Nephron progenitor cell (in vitro differentiated cells): Measurements from ENCODE around the gene CSMD2.

Experiments used
- DNase-seq: peaks from one replicate; pipeline ENCODE4 v3.0.0; 2021
- H3K27ac Mint-ChIP-seq: 2 replicates; pipeline ENCODE4 v1.8.0; 2021; ENCODE audit warnings: mild to moderate bottlenecking, moderate library complexity, mixed read lengths
- H3K27me3 Mint-ChIP-seq: 2 replicates; pipeline ENCODE4 v1.8.0; 2021; ENCODE audit warnings: mild to moderate bottlenecking, low read depth, mixed read lengths; ENCODE audit not compliant: poor library complexity
- H3K36me3 Mint-ChIP-seq: 2 replicates; pipeline ENCODE4 v1.8.0; 2021; ENCODE audit warnings: low read depth, mixed read lengths
- H3K4me1 Mint-ChIP-seq: 2 replicates; pipeline ENCODE4 v1.8.0; 2021; ENCODE audit warnings: mixed read lengths
- H3K4me3 Mint-ChIP-seq: 2 replicates; pipeline ENCODE4 v1.8.0; 2021; ENCODE audit warnings: mild to moderate bottlenecking, moderate library complexity, mixed read lengths
- H3K9me3 Mint-ChIP-seq: 2 replicates; pipeline ENCODE4 v1.8.0; 2021; ENCODE audit warnings: mild to moderate bottlenecking, moderate library complexity, mixed read lengths
- TF ChIP-seq, protein P1 (sequence below): fragments of 200-600 bp; sonication (generic); IDR thresholded peaks from 2 replicates; pipeline ENCODE4 v1.5.0; 2021; ENCODE audit warnings: antibody characterized with exemption

The CSMD2 gene

DNA sequence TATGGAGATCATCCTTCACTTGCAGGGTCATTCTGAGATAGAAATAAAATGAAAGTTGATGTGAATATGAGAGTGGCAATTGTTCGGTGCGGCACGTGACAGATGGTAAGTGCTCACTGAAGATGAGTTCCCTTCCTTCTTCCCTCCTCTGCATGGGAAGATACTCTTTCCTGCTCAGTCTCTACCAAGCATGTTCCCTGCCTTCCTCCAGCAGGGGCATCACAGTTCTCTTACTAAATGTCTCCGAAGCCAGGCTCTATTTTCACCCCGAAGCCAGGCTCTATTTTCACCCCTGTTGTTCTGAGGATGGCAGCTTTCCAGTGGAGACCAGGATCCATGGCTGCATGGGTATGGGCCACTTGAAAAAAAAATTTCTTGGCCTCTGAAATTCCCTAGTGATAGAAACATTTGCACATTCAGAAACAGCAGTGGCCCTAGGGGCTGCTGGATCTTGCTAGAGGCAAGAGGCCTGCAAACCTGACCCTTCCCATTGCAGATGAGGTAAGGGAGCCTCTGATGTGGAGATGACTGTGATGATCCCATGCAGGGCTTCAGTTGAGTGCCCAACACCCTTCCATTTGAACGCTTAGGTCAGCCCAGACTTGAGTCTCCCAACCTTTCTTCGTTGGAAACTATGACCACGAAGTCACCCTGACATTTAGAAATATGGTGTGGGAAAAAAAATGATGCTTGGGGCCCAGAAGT, 424.8 kb downstream of the CSMD2 start:
- DNase-seq: no peak
- Mint-ChIP-seq H3K27me3 (peaks cover 8% of the 10 kb centered on the region), H3K4me1 (no peaks in the 10 kb centered on the region), H3K27ac (no peak overlapping the region), H3K4me3 (no peak overlapping the region), H3K9me3 (no peaks in the 10 kb centered on the region), H3K36me3 (no peaks in the 10 kb centered on the region)
- TF ChIP-seq, protein P1, sequence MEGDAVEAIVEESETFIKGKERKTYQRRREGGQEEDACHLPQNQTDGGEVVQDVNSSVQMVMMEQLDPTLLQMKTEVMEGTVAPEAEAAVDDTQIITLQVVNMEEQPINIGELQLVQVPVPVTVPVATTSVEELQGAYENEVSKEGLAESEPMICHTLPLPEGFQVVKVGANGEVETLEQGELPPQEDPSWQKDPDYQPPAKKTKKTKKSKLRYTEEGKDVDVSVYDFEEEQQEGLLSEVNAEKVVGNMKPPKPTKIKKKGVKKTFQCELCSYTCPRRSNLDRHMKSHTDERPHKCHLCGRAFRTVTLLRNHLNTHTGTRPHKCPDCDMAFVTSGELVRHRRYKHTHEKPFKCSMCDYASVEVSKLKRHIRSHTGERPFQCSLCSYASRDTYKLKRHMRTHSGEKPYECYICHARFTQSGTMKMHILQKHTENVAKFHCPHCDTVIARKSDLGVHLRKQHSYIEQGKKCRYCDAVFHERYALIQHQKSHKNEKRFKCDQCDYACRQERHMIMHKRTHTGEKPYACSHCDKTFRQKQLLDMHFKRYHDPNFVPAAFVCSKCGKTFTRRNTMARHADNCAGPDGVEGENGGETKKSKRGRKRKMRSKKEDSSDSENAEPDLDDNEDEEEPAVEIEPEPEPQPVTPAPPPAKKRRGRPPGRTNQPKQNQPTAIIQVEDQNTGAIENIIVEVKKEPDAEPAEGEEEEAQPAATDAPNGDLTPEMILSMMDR: no peak

- Mint-ChIP-seq H3K27me3 (peaks cover 8% of the 10 kb centered on the region), H3K9me3 (no peaks in the 10 kb centered on the region), H3K27ac (no peak overlapping the region), H3K36me3 (no peaks in the 10 kb centered on the region), H3K4me3 (no peak overlapping the region), H3K4me1 (no peaks in the 10 kb centered on the region)
- TF ChIP-seq, protein P1: no peak
- DNase-seq: no peak
These were observed 426.1 kb downstream of the CSMD2 start for GRCh38 chr1:33738976-33739375.

- no peak for DNase-seq
- Mint-ChIP-seq H3K4me1 (no peaks in the 10 kb centered on the region), H3K36me3 (no peaks in the 10 kb centered on the region), H3K4me3 (no peak overlapping the region), H3K9me3 (no peaks in the 10 kb centered on the region), H3K27ac (no peak overlapping the region), H3K27me3 (peaks cover 8% of the 10 kb centered on the region)
- TF ChIP-seq, protein P1: no peak
These were observed 426.5 kb downstream of the CSMD2 start for GRCh38 chr1:33738536-33738935.

DNA sequence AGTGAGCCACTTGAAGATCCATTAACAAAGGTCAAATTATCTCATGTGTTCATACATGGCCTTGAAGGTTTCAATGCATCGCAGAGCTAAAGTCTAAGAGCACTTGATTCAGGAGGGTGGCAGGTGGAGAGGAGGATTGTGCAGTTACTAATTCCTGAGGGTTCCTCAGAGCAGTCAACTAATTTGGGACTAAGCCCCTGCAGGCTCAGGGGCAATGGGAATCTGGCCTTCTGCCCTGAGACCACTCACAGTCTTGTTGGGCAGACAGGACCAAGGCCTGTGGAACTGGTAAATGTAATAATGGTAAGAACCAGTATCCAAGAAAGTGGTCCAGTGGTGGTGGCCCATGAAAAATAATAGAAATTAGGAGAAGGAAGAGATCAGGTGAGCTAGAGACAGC, 428.5 kb downstream of the CSMD2 start:
- H3K9me3 Mint-ChIP-seq: no peaks in the 10 kb centered on the region
- TF ChIP-seq, protein P1: no peak
- H3K4me3 Mint-ChIP-seq: no peak overlapping the region
- DNase-seq: no peak
- no peaks in the 10 kb centered on the region for H3K36me3 Mint-ChIP-seq
- peaks cover 15% of the 10 kb centered on the region for H3K27me3 Mint-ChIP-seq
- H3K4me1 Mint-ChIP-seq: no peaks in the 10 kb centered on the region
- no peak overlapping the region for H3K27ac Mint-ChIP-seq

GRCh38 chr1:33735624-33736023, 429.4 kb downstream of the CSMD2 start:
- Mint-ChIP-seq H3K9me3 (no peaks in the 10 kb centered on the region), H3K36me3 (no peaks in the 10 kb centered on the region), H3K27ac (no peak overlapping the region), H3K4me1 (no peaks in the 10 kb centered on the region), H3K27me3 (peaks cover 15% of the 10 kb centered on the region), H3K4me3 (no peak overlapping the region)
- no peak for DNase-seq
- TF ChIP-seq, protein P1: no peak

DNA sequence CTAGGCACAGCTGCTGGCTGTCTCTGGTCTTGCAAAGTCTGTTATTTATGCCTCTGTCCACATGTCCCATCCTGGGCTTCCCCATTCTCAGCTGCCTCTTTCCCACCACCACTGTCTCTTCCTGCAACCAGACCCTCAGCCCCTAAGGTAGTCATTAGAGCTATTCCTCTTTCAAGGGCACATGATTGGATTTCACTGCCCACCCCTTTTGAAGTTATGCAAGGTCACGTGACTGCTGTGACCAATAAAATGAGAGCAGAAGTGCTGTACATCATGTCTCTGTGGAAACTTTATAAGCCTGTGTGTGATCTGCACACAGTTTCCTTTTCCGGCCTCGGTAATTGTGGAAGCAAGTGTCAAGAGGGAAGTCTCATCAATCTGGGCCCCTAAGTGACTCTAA, 437.7 kb downstream of the CSMD2 start:
- H3K27ac Mint-ChIP-seq: no peak overlapping the region
- DNase-seq: no peak
- peaks cover 4% of the 10 kb centered on the region for H3K27me3 Mint-ChIP-seq
- H3K4me1 Mint-ChIP-seq: peaks cover 16% of the 10 kb centered on the region
- H3K4me3 Mint-ChIP-seq: no peak overlapping the region
- TF ChIP-seq, protein P1: no peak
- H3K36me3 Mint-ChIP-seq: no peaks in the 10 kb centered on the region
- H3K9me3 Mint-ChIP-seq: no peaks in the 10 kb centered on the region
